DOHH2 (cell line): ENCODE data around the gene AKAP13.

Source experiments
- H3F3A ChIP-seq: fragments of 200-600 bp; sonication (generic), shearing (Covaris generic); 2 replicates; pipeline ENCODE4 v1.6.0; 2016; ENCODE audit warnings: antibody characterized with exemption, mild to moderate bottlenecking; ENCODE audit not compliant: control insufficient read depth, insufficient read depth
- H3K27ac ChIP-seq: fragments of 200-600 bp; sonication (generic); 2 replicates; pipeline ENCODE4 v1.5.1; 2014; ENCODE audit warnings: low read depth, mild to moderate bottlenecking, low read length, moderate library complexity
- H3K27me3 ChIP-seq: fragments of 200-600 bp; sonication (generic); 2 replicates; pipeline ENCODE4 v1.6.1; 2014; ENCODE audit warnings: mild to moderate bottlenecking, low read length, mixed read lengths; ENCODE audit not compliant: control insufficient read depth
- H3K36me3 ChIP-seq: fragments of 200-600 bp; sonication (generic); 2 replicates; pipeline ENCODE4 v1.6.1; 2014; ENCODE audit warnings: mild to moderate bottlenecking, low read length, moderate library complexity, mixed read lengths; ENCODE audit not compliant: control insufficient read depth
- H3K4me1 ChIP-seq: fragments of 200-600 bp; sonication (generic); 2 replicates; pipeline ENCODE4 v1.6.1; 2014; ENCODE audit warnings: mild to moderate bottlenecking, low read length, mixed read lengths; ENCODE audit not compliant: control insufficient read depth
- H3K4me2 ChIP-seq: fragments of 200-600 bp; sonication (generic); 2 replicates; pipeline ENCODE4 v1.6.0; 2014; ENCODE audit warnings: mild to moderate bottlenecking, low read length, moderate library complexity
- H3K4me3 ChIP-seq: fragments of 200-600 bp; sonication (generic); 2 replicates; pipeline ENCODE4 v1.5.1; 2014; ENCODE audit warnings: mild to moderate bottlenecking, low read length, mixed read lengths
- H3K79me2 ChIP-seq: fragments of 200-600 bp; sonication (generic); 2 replicates; pipeline ENCODE4 v1.6.1; 2014; ENCODE audit warnings: mild to moderate bottlenecking, low read length, mixed read lengths; ENCODE audit not compliant: control insufficient read depth
- H3K9me2 ChIP-seq: fragments of 200-600 bp; sonication (generic); replicated peaks from 2 replicates; pipeline ENCODE4 v1.6.1; 2014; ENCODE audit warnings: mild to moderate bottlenecking, low read length, mixed read lengths; ENCODE audit not compliant: control insufficient read depth
- H3K9me3 ChIP-seq: fragments of 200-600 bp; sonication (generic); 2 replicates; pipeline ENCODE4 v1.6.1; 2014; ENCODE audit warnings: antibody characterized with exemption, low read length, mixed read lengths; ENCODE audit not compliant: control insufficient read depth, insufficient read depth
- H4K20me1 ChIP-seq: fragments of 200-600 bp; sonication (generic); 2 replicates; pipeline ENCODE4 v1.6.0; 2014; ENCODE audit warnings: low read depth, mild to moderate bottlenecking, antibody characterized with exemption, low read length, moderate library complexity; ENCODE audit not compliant: control insufficient read depth, insufficient read depth
- EZH2phosphoT487 ChIP-seq: fragments of 200-600 bp; sonication (generic); IDR thresholded peaks from 2 replicates; pipeline ENCODE4 v1.6.1; 2017; ENCODE audit warnings: borderline replicate concordance, mild to moderate bottlenecking, antibody characterized with exemption, low read length, moderate library complexity, mixed read lengths
- TF ChIP-seq, protein P1 (sequence below): fragments of 200-600 bp; sonication (generic); IDR thresholded peaks from one replicate; pipeline ENCODE4 v1.5.1; 2014; ENCODE audit warnings: antibody characterized with exemption, mild to moderate bottlenecking, low read depth, low read length; ENCODE audit not compliant: poor library complexity, severe bottlenecking

Gene AKAP13

DNA sequence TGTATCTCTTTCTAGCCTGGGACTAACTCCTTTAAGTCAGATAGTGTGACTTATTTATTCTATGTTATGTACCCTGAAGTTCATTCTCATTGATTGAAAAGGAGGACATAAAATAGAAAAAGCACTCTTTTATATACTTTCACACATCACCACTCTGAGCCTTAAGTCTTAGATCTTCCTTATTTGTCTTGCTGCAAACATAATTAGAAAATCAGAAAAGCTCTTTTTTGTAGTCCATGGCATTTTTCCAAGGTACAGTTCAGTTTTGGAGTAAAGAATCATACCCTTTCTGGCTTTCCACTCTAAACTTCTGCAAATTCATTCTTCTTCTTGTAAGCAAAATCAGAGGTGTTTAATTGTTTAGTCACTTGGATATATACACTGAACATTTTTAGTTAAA lies 75.5 kb downstream of the AKAP13 start:
- H3K36me3 ChIP-seq, result no peaks in the 10 kb centered on the region
- peak overlapping the region; percentile 7 for H3K4me3 ChIP-seq
- H3K9me2 ChIP-seq, result no peaks in the 10 kb centered on the region
- H3K9me3 ChIP-seq, result 0 out of 2 replicates have a peak, but pooled peaks cover 1% of the 10 kb centered on the region
- peaks cover 10% of the 10 kb centered on the region; the same call in 1 of the 2 replicates for H4K20me1 ChIP-seq
- peak overlapping the region; percentile 7 for H3K27ac ChIP-seq
- H3K4me2 ChIP-seq, result peak overlapping the region; percentile 37
- TF ChIP-seq, protein P1, sequence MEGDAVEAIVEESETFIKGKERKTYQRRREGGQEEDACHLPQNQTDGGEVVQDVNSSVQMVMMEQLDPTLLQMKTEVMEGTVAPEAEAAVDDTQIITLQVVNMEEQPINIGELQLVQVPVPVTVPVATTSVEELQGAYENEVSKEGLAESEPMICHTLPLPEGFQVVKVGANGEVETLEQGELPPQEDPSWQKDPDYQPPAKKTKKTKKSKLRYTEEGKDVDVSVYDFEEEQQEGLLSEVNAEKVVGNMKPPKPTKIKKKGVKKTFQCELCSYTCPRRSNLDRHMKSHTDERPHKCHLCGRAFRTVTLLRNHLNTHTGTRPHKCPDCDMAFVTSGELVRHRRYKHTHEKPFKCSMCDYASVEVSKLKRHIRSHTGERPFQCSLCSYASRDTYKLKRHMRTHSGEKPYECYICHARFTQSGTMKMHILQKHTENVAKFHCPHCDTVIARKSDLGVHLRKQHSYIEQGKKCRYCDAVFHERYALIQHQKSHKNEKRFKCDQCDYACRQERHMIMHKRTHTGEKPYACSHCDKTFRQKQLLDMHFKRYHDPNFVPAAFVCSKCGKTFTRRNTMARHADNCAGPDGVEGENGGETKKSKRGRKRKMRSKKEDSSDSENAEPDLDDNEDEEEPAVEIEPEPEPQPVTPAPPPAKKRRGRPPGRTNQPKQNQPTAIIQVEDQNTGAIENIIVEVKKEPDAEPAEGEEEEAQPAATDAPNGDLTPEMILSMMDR, result no peak
- TF ChIP-seq EZH2phosphoT487, result no peak
- peaks cover 98% of the 10 kb centered on the region for H3K4me1 ChIP-seq
- H3K27me3 ChIP-seq, result no peaks in the 10 kb centered on the region
- peaks cover 96% of the 10 kb centered on the region for H3K79me2 ChIP-seq
- peaks cover 22% of the 10 kb centered on the region for H3F3A ChIP-seq

DNA sequence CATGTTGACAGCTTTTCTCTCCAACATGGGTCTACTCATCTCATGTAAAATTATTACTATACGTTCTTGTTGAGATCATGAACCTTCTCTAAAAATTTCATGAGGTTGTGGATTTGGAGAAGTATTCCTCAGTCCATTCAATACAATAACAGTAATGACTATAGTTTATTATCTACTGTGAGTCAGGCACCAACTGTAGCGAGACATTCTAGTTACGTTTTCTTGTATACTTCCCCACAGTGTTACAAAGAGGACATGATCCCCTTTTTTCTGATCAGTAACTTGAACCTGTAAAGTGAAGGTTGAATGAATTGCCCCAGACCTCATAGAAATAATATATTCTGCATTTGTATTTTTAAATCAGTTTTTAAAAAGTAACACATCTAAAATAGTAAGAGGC lies 76.4 kb downstream of the AKAP13 start:
- Histone ChIP-seq H3K4me3 (peak overlapping the region; percentile 61), H3K4me2 (peak overlapping the region; percentile 77), H4K20me1 (peaks cover 10% of the 10 kb centered on the region; the same call in 1 of the 2 replicates), H3K27ac (peak overlapping the region; percentile 61), H3K79me2 (peaks cover 95% of the 10 kb centered on the region), H3K4me1 (peaks cover 98% of the 10 kb centered on the region), H3K9me3 (no peaks in the 10 kb centered on the region), H3K9me2 (no peaks in the 10 kb centered on the region), H3K36me3 (no peaks in the 10 kb centered on the region), H3F3A (peaks cover 24% of the 10 kb centered on the region), H3K27me3 (no peaks in the 10 kb centered on the region)
- no peak for TF ChIP-seq EZH2phosphoT487
- TF ChIP-seq, protein P1, result no peak

DNA sequence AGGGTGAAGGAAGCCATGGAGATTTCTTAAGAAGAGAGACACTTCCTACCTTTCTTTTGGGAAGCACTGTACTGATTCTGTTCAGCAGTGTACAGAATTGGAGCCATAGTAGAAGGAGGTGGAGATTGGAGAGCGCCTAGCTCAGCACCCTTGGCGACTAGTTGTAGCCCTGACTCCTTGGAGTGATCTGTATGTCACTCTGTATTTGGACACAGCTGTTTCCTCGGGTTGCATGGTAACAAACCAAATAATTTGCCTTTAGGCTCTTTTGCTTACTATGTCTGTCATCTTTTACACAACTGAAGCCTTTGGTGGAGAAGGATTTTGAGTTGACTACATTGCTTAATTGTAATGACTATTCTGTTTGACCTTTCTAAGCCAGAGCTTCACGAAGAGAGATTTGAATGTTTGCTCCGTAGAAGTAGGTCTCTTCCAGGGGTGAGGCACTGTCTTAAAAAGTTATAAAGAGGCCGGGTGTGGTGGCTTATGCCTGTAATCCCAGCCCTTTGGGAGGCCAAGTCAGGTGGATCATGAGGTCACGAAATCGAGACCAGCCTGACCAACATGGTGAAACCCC lies 77.1 kb downstream of the AKAP13 start:
- H3K4me3 ChIP-seq, result peak overlapping the region; percentile 61

More for the DNA sequence above, 77.1 kb downstream of the AKAP13 start:
- peak overlapping the region; percentile 61 for H3K27ac ChIP-seq
- H3K4me1 ChIP-seq, result peaks cover 98% of the 10 kb centered on the region
- TF ChIP-seq EZH2phosphoT487, result no peak
- TF ChIP-seq, protein P1, result no peak
- no peaks in the 10 kb centered on the region for H3K27me3 ChIP-seq
- peaks cover 95% of the 10 kb centered on the region for H3K79me2 ChIP-seq
- no peaks in the 10 kb centered on the region for H3K9me2 ChIP-seq
- peaks cover 10% of the 10 kb centered on the region; the same call in 1 of the 2 replicates for H4K20me1 ChIP-seq
- peak overlapping the region; percentile 77 for H3K4me2 ChIP-seq
- peaks cover 6% of the 10 kb centered on the region; the same call in 1 of the 2 replicates for H3K36me3 ChIP-seq
- H3F3A ChIP-seq, result peaks cover 24% of the 10 kb centered on the region
- H3K9me3 ChIP-seq, result no peaks in the 10 kb centered on the region
